ENCODE measurements around the gene TFRC. TPM values are rescaled to one million over a fixed set of nuclear protein-coding genes. Genes with fewer than 3 reads are reported as not detected.
"Not testable (repeated sequence)": the region's sequence is repeated elsewhere in the genome, so short reads cannot be mapped to it uniquely, and the experiment has no call there.

Gene TFRC
- total RNA-seq, 2 donors from 2014 or later, result 396 to 546 TPM

- ATAC-seq (no peak), DNase-seq (ENCODE audit: low spot score in 2 of 2) (no peak)
- no peaks in the 10 kb centered on the region for H3K9me3 Mint-ChIP-seq
- H3K36me3 Mint-ChIP-seq, result no peaks in the 10 kb centered on the region
- H3K27ac Mint-ChIP-seq, result peak overlapping the region in 1 of 2 donors; percentile 55
Observed at GRCh38 chr3:196096382-196096953, 14.6 kb upstream of the TFRC start.

- no peaks in the 10 kb centered on the region for H3K9me3 Mint-ChIP-seq
- ATAC-seq (no peak), DNase-seq (ENCODE audit: low spot score in 2 of 2) (no peak)
- no peak overlapping the region for H3K27ac Mint-ChIP-seq
- no peaks in the 10 kb centered on the region for H3K36me3 Mint-ChIP-seq
Observed at GRCh38 chr3:196093317-196094111, 11.6 kb upstream of the TFRC start.

- DNase-seq (ENCODE audit: low spot score in 2 of 2) (no peak), ATAC-seq (no peak)
- no peak overlapping the region for H3K27ac Mint-ChIP-seq
- H3K36me3 Mint-ChIP-seq, result no peaks in the 10 kb centered on the region
- H3K9me3 Mint-ChIP-seq, result no peaks in the 10 kb centered on the region
Observed at GRCh38 chr3:196087906-196088305, 6.0 kb upstream of the TFRC start.

- no peak for DNase-seq (ENCODE audit: low spot score in 2 of 2)
- Mint-ChIP-seq H3K27ac (peak overlapping the region; percentile 91 to 98), H3K9me3 (no peaks in the 10 kb centered on the region), H3K36me3 (peaks cover 18 to 33% of the 10 kb centered on the region in 2 donors)
- ATAC-seq, result no peak
Observed at GRCh38 chr3:196082619-196082971, 705 bp upstream of the TFRC start.

GRCh38 chr3:196081002-196081833, 672 bp downstream of the TFRC start:
- DNase-seq (ENCODE audit: low spot score in 2 of 2) (peak; percentile 66 to 76), ATAC-seq (peak; percentile 47 to 64)
- H3K36me3 Mint-ChIP-seq, result peaks cover 18 to 43% of the 10 kb centered on the region in 2 donors
- H3K27ac Mint-ChIP-seq, result peak overlapping the region; percentile 91 to 98
- no peaks in the 10 kb centered on the region for H3K9me3 Mint-ChIP-seq

- H3K36me3 Mint-ChIP-seq, result peaks cover 18 to 47% of the 10 kb centered on the region in 2 donors
- H3K9me3 Mint-ChIP-seq; DNase-seq (ENCODE audit: low spot score in 2 of 2); ATAC-seq: not testable (repeated sequence)
- H3K27ac Mint-ChIP-seq, result peak overlapping the region; percentile 91 to 98
Observed at GRCh38 chr3:196080101-196080846, 1.6 kb downstream of the TFRC start.

- DNase-seq (ENCODE audit: low spot score in 2 of 2) (no peak), ATAC-seq (no peak)
- H3K9me3 Mint-ChIP-seq, result no peaks in the 10 kb centered on the region
- peaks cover 18 to 49% of the 10 kb centered on the region in 2 donors for H3K36me3 Mint-ChIP-seq
- peak overlapping the region; percentile 91 to 98 for H3K27ac Mint-ChIP-seq
Observed at GRCh38 chr3:196079682-196080081, 2.2 kb downstream of the TFRC start.

GRCh38 chr3:196075013-196075412, 6.9 kb downstream of the TFRC start:
- Mint-ChIP-seq H3K36me3 (peaks cover 9 to 67% of the 10 kb centered on the region in 2 donors), H3K9me3 (no peaks in the 10 kb centered on the region)

GRCh38 chr3:196073255-196073753, 8.6 kb downstream of the TFRC start:
- peak; percentile 88 to 98 for ATAC-seq
- DNase-seq (ENCODE audit: low spot score in 2 of 2), result peak in 1 of 2 donors; percentile 65
- Mint-ChIP-seq H3K9me3 (no peaks in the 10 kb centered on the region), H3K27ac (peak overlapping the region; percentile 34 to 61), H3K36me3 (peaks cover 5 to 53% of the 10 kb centered on the region in 2 donors)

More at GRCh38 chr3:196075013-196075412, 6.9 kb downstream of the TFRC start:
- no peak overlapping the region for H3K27ac Mint-ChIP-seq
- DNase-seq (ENCODE audit: low spot score in 2 of 2) (no peak), ATAC-seq (no peak)

GRCh38 chr3:196072313-196072712, 9.6 kb downstream of the TFRC start:
- H3K36me3 Mint-ChIP-seq, result peaks cover 12 to 52% of the 10 kb centered on the region in 2 donors

GRCh38 chr3:196068812-196069211, 13.1 kb downstream of the TFRC start:
- ATAC-seq; H3K27ac Mint-ChIP-seq; H3K9me3 Mint-ChIP-seq; DNase-seq (ENCODE audit: low spot score in 2 of 2): not testable (repeated sequence)
- peaks cover 17 to 58% of the 10 kb centered on the region in 2 donors for H3K36me3 Mint-ChIP-seq

More at GRCh38 chr3:196072313-196072712, 9.6 kb downstream of the TFRC start:
- Mint-ChIP-seq H3K27ac (no peak overlapping the region), H3K9me3 (no peaks in the 10 kb centered on the region)
- ATAC-seq (no peak), DNase-seq (ENCODE audit: low spot score in 2 of 2) (no peak)

GRCh38 chr3:196067439-196067838, 14.5 kb downstream of the TFRC start:
- Mint-ChIP-seq H3K27ac (peak overlapping the region in 1 of 2 donors; percentile 31), H3K36me3 (peaks cover 17 to 54% of the 10 kb centered on the region in 2 donors), H3K9me3 (no peaks in the 10 kb centered on the region)
- no peak for DNase-seq (ENCODE audit: low spot score in 2 of 2)
- ATAC-seq, result no peak

GRCh38 chr3:196063971-196064370, 17.9 kb downstream of the TFRC start:
- peak in 1 of 2 donors; percentile 16 for ATAC-seq
- no peak for DNase-seq (ENCODE audit: low spot score in 2 of 2)
- no peaks in the 10 kb centered on the region for H3K9me3 Mint-ChIP-seq

GRCh38 chr3:196063456-196063855, 18.4 kb downstream of the TFRC start:
- Mint-ChIP-seq H3K9me3 (no peaks in the 10 kb centered on the region), H3K36me3 (peaks cover 25 to 55% of the 10 kb centered on the region in 2 donors), H3K27ac (peak overlapping the region in 1 of 2 donors; percentile 65)
- no peak for ATAC-seq
- no peak for DNase-seq (ENCODE audit: low spot score in 2 of 2)

More at GRCh38 chr3:196063971-196064370, 17.9 kb downstream of the TFRC start:
- H3K36me3 Mint-ChIP-seq, result peaks cover 25 to 55% of the 10 kb centered on the region in 2 donors
- no peak overlapping the region for H3K27ac Mint-ChIP-seq

GRCh38 chr3:196063049-196063448, 18.8 kb downstream of the TFRC start:
- DNase-seq (ENCODE audit: low spot score in 2 of 2), result no peak
- Mint-ChIP-seq H3K36me3 (peaks cover 28 to 58% of the 10 kb centered on the region in 2 donors), H3K9me3 (no peaks in the 10 kb centered on the region), H3K27ac (no peak overlapping the region)
- ATAC-seq, result no peak

GRCh38 chr3:196060834-196061233, 21.1 kb downstream of the TFRC start:
- no peak overlapping the region for H3K27ac Mint-ChIP-seq
- H3K36me3 Mint-ChIP-seq, result peaks cover 20 to 51% of the 10 kb centered on the region in 2 donors
- DNase-seq (ENCODE audit: low spot score in 2 of 2) (no peak), ATAC-seq (no peak)
- no peaks in the 10 kb centered on the region for H3K9me3 Mint-ChIP-seq

All from activated naive CD4-positive, alpha-beta T cell treated with anti-CD3 and anti-CD28 coated beads, Interleukin-2, amount 50 U/mL, for 72 hours (primary cell).